Measurements from ENCODE around the gene ITGB6.
"Not testable (repeated sequence)": the region's sequence is repeated elsewhere in the genome, so short reads cannot be mapped to it uniquely, and the experiment has no call there.

Gene ITGB6

GRCh38 chr2:160181146-160181836, 18.8 kb downstream of the ITGB6 start:
- DNase-seq (ENCODE audit: low read depth) = peak; percentile 46

- not testable (repeated sequence) for DNase-seq (ENCODE audit: low read depth)
Observed at GRCh38 chr2:160180690-160181089, 19.4 kb downstream of the ITGB6 start.

GRCh38 chr2:160180172-160180571, 19.9 kb downstream of the ITGB6 start:
- no peak for DNase-seq (ENCODE audit: low read depth)

GRCh38 chr2:160175169-160176134, 24.6 kb downstream of the ITGB6 start:
- DNase-seq (ENCODE audit: low read depth) = no peak

- DNase-seq (ENCODE audit: low read depth) = no peak
Observed at GRCh38 chr2:160174322-160174721, 25.8 kb downstream of the ITGB6 start.

- no peak for DNase-seq (ENCODE audit: low read depth)
Observed at GRCh38 chr2:160169988-160170387, 30.1 kb downstream of the ITGB6 start.

GRCh38 chr2:160169471-160169870, 30.6 kb downstream of the ITGB6 start:
- DNase-seq (ENCODE audit: low read depth) = no peak

GRCh38 chr2:160168878-160169277, 31.2 kb downstream of the ITGB6 start:
- DNase-seq (ENCODE audit: low read depth) = no peak

- DNase-seq (ENCODE audit: low read depth) = no peak
Observed at GRCh38 chr2:160167089-160167740, 32.9 kb downstream of the ITGB6 start.

- peak; percentile 31 for DNase-seq (ENCODE audit: low read depth)
Observed at GRCh38 chr2:160165996-160166395, 34.1 kb downstream of the ITGB6 start.

- DNase-seq (ENCODE audit: low read depth) = peak; percentile 29
Observed at GRCh38 chr2:160165081-160165480, 35.0 kb downstream of the ITGB6 start.

- DNase-seq (ENCODE audit: low read depth) = peak; percentile 94
Observed at GRCh38 chr2:160157861-160158829, 41.9 kb downstream of the ITGB6 start.

- peak; percentile 94 for DNase-seq (ENCODE audit: low read depth)
Observed at GRCh38 chr2:160156665-160157064, 43.4 kb downstream of the ITGB6 start.

- DNase-seq (ENCODE audit: low read depth) = peak; percentile 17
Observed at GRCh38 chr2:160156100-160156499, 44.0 kb downstream of the ITGB6 start.

- not testable (repeated sequence) for DNase-seq (ENCODE audit: low read depth)
Observed at GRCh38 chr2:160148419-160148818, 51.7 kb downstream of the ITGB6 start.

- DNase-seq (ENCODE audit: low read depth) = no peak
Observed at GRCh38 chr2:160145471-160145870, 54.6 kb downstream of the ITGB6 start.

GRCh38 chr2:160144280-160144990, 55.6 kb downstream of the ITGB6 start:
- DNase-seq (ENCODE audit: low read depth) = no peak

- DNase-seq (ENCODE audit: low read depth) = no peak
Observed at GRCh38 chr2:160142472-160142871, 57.6 kb downstream of the ITGB6 start.

GRCh38 chr2:160141912-160142311, 58.2 kb downstream of the ITGB6 start:
- no peak for DNase-seq (ENCODE audit: low read depth)

- no peak for DNase-seq (ENCODE audit: low read depth)
Observed at GRCh38 chr2:160141419-160141818, 58.7 kb downstream of the ITGB6 start.

GRCh38 chr2:160140471-160140870, 59.6 kb downstream of the ITGB6 start:
- DNase-seq (ENCODE audit: low read depth) = no peak
